ENCODE results near the gene IQCF6.

Gene IQCF6

DNA sequence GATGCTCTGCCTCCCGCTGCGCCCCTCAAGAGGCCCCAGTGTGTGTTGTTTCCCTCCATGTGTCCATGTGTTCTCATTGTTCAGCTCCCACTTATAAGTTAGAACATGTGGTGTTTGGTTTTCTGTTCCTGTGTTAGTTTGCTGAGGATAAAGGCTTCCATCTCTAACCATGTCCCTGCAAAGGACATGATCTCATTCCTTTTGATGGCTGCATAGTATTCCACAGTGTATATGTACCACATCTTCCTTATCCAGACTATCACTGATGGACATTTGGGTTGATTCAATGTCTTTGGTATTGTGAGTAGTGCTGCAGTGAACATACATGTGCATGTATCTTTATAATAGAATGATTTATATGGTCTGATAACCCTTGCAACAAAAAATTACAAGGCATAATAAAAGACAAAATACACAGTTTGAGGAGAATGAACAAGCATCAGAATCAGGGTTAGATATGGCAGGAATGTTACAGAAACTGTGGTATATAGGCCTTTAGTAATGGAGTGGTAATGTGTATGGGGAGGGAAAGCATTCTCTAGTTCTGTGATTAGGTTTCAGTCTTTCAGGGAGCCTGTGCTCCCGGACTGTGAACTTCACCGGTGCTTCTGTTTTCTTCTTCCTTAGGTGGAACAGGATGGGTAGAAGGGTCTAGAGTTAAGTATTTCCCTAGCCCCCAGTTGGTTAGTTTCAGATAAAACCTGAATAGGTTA is 45.0 kb downstream of the IQCF6 start:
- DNase-seq (ENCODE audit: low read depth) = no peak
- H3K4me3 ChIP-seq (replicated peaks; ENCODE audit: low read depth, low read length) = no peak overlapping the region
- TF ChIP-seq, protein P1, sequence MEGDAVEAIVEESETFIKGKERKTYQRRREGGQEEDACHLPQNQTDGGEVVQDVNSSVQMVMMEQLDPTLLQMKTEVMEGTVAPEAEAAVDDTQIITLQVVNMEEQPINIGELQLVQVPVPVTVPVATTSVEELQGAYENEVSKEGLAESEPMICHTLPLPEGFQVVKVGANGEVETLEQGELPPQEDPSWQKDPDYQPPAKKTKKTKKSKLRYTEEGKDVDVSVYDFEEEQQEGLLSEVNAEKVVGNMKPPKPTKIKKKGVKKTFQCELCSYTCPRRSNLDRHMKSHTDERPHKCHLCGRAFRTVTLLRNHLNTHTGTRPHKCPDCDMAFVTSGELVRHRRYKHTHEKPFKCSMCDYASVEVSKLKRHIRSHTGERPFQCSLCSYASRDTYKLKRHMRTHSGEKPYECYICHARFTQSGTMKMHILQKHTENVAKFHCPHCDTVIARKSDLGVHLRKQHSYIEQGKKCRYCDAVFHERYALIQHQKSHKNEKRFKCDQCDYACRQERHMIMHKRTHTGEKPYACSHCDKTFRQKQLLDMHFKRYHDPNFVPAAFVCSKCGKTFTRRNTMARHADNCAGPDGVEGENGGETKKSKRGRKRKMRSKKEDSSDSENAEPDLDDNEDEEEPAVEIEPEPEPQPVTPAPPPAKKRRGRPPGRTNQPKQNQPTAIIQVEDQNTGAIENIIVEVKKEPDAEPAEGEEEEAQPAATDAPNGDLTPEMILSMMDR (IDR thresholded peaks at IDR 0.05; ENCODE audit: low read length, missing control alignments) = no peak

DNA sequence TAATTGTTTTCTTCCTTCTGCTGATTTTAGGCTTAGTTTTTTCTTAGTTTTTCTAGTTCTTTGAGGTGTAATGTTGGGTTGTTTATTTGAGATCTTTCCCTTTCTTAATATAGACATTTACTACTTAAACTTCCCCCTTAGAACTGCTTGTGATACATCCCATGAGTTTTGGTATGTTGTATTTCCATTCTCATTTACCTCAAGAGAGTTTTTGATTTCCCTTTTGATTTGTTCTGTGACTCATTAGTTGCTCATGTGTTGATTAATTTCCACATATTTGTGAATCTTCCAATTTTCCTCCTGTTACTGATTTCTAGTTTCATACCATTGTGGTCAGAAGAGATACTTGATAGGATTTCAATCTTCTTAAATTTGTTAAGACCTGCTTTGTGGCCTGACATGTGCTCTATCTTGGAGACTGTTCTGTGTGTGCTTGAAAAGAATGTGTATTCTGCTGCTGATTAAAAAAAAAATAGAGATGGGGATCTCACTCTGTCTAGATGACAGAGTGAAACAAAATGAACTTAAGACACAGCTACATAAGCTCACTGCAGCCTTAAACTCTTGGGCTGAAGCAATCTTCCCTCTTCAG is 49.9 kb downstream of the IQCF6 start:
- TF ChIP-seq, protein P1 (IDR thresholded peaks at IDR 0.05; ENCODE audit: low read length, missing control alignments) = no peak
- no peak overlapping the region for H3K4me3 ChIP-seq (replicated peaks; ENCODE audit: low read depth, low read length)
- no peak for DNase-seq (ENCODE audit: low read depth)

Measured in fibroblast of pulmonary artery (primary cell).